ENCODE results near the gene MOCOS. TPM values are rescaled to one million over a fixed set of nuclear protein-coding genes. Genes with fewer than 3 reads are reported as not detected.

Gene MOCOS
- total RNA-seq, 1 donor from 2014 or later: 0.79 TPM

DNA sequence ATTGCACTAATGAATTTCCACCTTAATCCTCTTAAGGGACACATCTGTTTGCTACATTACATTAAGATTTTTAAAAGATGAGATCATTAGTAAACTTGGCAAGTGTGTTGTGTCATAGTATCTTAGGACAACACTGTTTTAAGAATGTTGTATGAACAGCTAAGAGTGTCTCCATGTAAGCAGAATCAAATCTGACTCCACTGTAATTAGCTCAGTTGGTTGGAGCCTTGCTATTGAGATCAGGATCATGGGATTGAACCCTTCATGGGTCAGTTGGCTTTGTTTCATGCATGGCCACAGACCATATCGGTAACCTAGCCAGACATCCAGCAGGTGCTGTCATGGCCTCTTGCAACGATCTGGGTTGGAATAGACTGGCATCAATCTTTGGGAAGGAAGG, 115.4 kb downstream of the MOCOS start:
- DNase-seq (ENCODE audit: low read depth, low spot score): no peak

GRCh38 chr18:36303211-36303844, 116.0 kb downstream of the MOCOS start:
- DNase-seq (ENCODE audit: low read depth, low spot score): no peak

DNA sequence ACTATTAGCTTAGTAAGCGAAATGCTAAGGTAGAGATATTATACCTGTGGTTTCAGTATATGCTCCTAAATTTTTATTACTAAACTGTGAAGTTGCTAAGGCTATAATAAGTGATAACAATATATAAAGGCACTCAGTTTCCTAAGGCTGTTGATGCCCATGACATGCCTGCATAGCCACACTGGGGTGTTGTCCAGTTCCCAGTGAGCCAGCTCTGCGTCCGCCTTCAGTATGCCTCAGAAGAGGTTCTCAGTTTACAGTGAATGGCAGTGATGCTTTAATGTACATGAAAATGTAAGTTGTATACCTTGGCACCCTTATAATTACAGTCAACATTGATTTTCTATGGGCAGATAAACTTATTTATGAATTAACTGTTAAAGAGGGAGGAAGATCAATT, 117.4 kb downstream of the MOCOS start:
- DNase-seq (ENCODE audit: low read depth, low spot score): no peak

DNA sequence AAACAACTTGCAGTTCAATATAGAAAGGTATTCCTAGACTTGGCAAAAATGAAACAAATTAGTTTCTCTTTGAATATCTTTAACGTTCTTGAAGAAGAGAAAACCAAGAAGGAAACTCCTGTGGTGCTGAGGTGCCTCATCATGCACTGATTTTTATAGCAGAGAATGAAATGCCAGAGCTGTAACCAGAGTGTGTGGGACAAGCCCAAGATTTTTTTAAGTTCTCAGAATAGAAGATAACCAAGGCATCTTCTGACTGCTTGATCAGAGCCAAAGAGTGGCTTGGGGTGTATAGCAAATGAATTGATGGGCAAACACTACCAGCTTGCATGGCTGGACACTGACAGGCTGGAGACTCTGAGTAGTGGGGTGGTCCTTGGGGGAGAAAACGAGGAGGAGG, 118.1 kb downstream of the MOCOS start:
- no peak for DNase-seq (ENCODE audit: low read depth, low spot score)

DNA sequence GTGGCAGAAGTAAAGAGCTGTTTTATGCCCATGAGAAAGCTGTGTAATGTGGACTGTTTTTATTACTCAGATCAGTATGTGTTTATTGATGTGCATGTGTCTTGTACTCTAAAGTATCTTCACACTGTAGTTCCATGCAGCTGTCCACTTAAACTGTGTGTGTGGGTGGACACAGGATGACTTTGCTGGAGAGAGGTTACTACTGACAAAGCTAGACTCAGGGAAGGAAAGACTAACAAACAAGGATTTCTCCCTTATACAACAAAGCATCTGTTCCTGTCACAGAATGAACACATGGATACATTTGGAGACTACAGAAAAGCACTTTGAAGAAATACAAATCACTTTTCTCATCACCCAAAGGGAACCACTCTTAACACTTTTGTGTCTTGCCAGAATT, 120.2 kb downstream of the MOCOS start:
- DNase-seq (ENCODE audit: low read depth, low spot score): no peak

- DNase-seq (ENCODE audit: low read depth, low spot score): no peak
Measured at GRCh38 chr18:36308711-36309435, 121.6 kb downstream of the MOCOS start.

- peak; percentile 43 for DNase-seq (ENCODE audit: low read depth, low spot score)
Measured at GRCh38 chr18:36309436-36310391, 122.4 kb downstream of the MOCOS start.

DNA sequence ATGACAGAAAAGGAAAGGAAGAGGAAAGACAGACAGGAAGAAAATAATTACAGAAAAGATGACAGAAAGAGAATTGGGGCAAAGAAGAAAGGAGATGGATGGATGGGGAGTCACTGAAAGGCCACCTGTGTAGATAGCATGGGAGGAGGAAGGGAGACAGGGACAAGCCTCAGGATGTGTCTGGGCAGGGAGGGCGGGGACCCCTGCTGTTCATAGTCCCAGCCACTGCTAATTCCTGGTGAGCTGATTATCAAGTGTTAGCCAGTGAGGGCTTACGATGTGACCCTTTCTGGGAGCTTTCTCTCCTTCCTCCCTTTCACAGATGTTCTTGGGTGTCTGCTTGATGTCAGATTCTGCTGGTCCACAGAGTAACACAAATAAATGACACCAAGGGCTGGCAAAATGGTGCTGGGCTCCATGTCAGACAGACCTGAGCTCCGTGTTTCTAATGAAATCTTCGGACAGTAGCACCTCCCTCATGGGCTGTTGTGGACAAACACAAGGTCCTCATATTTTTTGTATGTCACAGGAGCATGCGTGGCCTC, 123.8 kb downstream of the MOCOS start:
- DNase-seq (ENCODE audit: low read depth, low spot score): no peak

- no peak for DNase-seq (ENCODE audit: low read depth, low spot score)
Measured at GRCh38 chr18:36312806-36313395, 125.6 kb downstream of the MOCOS start.

GRCh38 chr18:36314098-36314497, 126.8 kb downstream of the MOCOS start:
- no peak for DNase-seq (ENCODE audit: low read depth, low spot score)

- no peak for DNase-seq (ENCODE audit: low read depth, low spot score)
Measured at GRCh38 chr18:36314754-36315153, 127.5 kb downstream of the MOCOS start.

- no peak for DNase-seq (ENCODE audit: low read depth, low spot score)
Measured at GRCh38 chr18:36315736-36316135, 128.4 kb downstream of the MOCOS start.

GRCh38 chr18:36316246-36316645, 128.9 kb downstream of the MOCOS start:
- no peak for DNase-seq (ENCODE audit: low read depth, low spot score)

Other genes starting within 250 kb of the MOCOS start
- 57.9 and 76.2 TPM in 2 replicates for gene RPRD1A, start 119.9 kb upstream of the MOCOS start, total RNA-seq
- 20.5 and 21.8 TPM in 2 replicates for gene SLC39A6, start 58.2 kb upstream of the MOCOS start, total RNA-seq
- gene ELP2, start 57.6 kb upstream of the MOCOS start, total RNA-seq: 115 and 244 TPM in 2 replicates
- 0.07 TPM in 2 replicates for gene FHOD3, start 110.2 kb downstream of the MOCOS start, total RNA-seq

All from pulmonary artery endothelial cell (primary cell).